T-cell (primary cell): ENCODE measurements around the gene TSPYL4. TPM values are rescaled to one million over a fixed set of nuclear protein-coding genes. Genes with fewer than 3 reads are reported as not detected.
A peak's percentile ranks its signal among the peaks of the same experiment; 100 is the strongest.
"Not testable (repeated sequence)": the region's sequence is repeated elsewhere in the genome, so short reads cannot be mapped to it uniquely, and the experiment has no call there.

Source experiments
- ATAC-seq, 4 experiments: fragments of 200-7000 bp in 3 of 4; fragments of 150-1000 bp in 1 of 4; cut with Tn5 transposase; replicated peaks in 1 of 4; 1 replicate in 3 of 4; 2 replicates in 1 of 4; pipeline ENCODE4 v1.10.0; 2021; ENCODE audit warnings: moderate library complexity in 3 of 4, mild to moderate bottlenecking in 2 of 4, moderate number of reproducible peaks in 1 of 4
- CTCF ChIA-PET, 2 donors: fragments of 300-600 bp; sonication (Branson Sonifier 250); formaldehyde crosslinking; loops; one replicate each; lab custom pipeline; 2022; ENCODE audit warnings: antibody characterized with exemption in 2 of 2; lab: Charles Lee
- POLR2A ChIA-PET, 2 donors: fragments of 300-600 bp; sonication (Branson Sonifier 250); formaldehyde crosslinking; loops; one replicate each; lab custom pipeline; 2022; ENCODE audit warnings: antibody characterized with exemption in 2 of 2; lab: Charles Lee
- DNase-seq, 35 experiments: peaks; one replicate each; pipeline versions ENCODE4 v3.0.0 to v3.0.0-alpha.2; 2013 to 2023
- H3K27ac ChIP-seq: one replicate; pipeline ENCODE4 v1.5.1; 2013; ENCODE audit warnings: low read length
- H3K27me3 ChIP-seq, 2 experiments: replicated peaks in 1 of 2; 1 replicate in 1 of 2; 2 replicates in 1 of 2; pipeline versions ENCODE4 v1.6.1 to v1.7.0; 2013; ENCODE audit warnings: low read length in 1 of 2, mixed read lengths in 1 of 2; ENCODE audit not compliant: control insufficient read depth in 2 of 2, insufficient read depth in 2 of 2; ENCODE audit errors: extremely low read depth in 1 of 2
- H3K36me3 ChIP-seq, 2 donors: 1 replicate in 1 of 2; 2 replicates in 1 of 2; pipeline versions ENCODE4 v1.6.1 to v1.7.0; 2013; ENCODE audit warnings: low read length in 1 of 2; ENCODE audit not compliant: control insufficient read depth in 2 of 2, insufficient read depth in 1 of 2; ENCODE audit errors: extremely low read depth in 1 of 2
- H3K4me1 ChIP-seq, 2 experiments: 1 replicate in 1 of 2; 2 replicates in 1 of 2; pipeline versions ENCODE4 v1.6.1 to v1.7.0; 2013; ENCODE audit warnings: low read length in 2 of 2, mixed read lengths in 1 of 2; ENCODE audit not compliant: insufficient read depth in 2 of 2, control insufficient read depth in 1 of 2; ENCODE audit errors: extremely low read depth in 1 of 2
- H3K4me3 ChIP-seq, 2 donors: 1 replicate in 1 of 2; 2 replicates in 1 of 2; pipeline versions ENCODE4 v1.5.1 to v1.7.0; 2013; ENCODE audit warnings: mild to moderate bottlenecking in 2 of 2, low read length in 1 of 2, moderate library complexity in 1 of 2; ENCODE audit not compliant: control insufficient read depth in 1 of 2; ENCODE audit errors: extremely low read depth in 1 of 2
- H3K9me3 ChIP-seq: 2 replicates; pipeline ENCODE4 v1.7.0; 2013
- H3K27ac Mint-ChIP-seq, 2 donors: one replicate each; pipeline ENCODE4 v1.8.0; 2020 to 2021; ENCODE audit warnings: mild to moderate bottlenecking in 2 of 2, mixed read lengths in 2 of 2
- H3K27me3 Mint-ChIP-seq, 2 donors: one replicate each; pipeline ENCODE4 v1.8.0; 2021 to 2022; ENCODE audit warnings: mixed read lengths in 2 of 2
- H3K36me3 Mint-ChIP-seq: one replicate; pipeline ENCODE4 v1.8.0; 2021; ENCODE audit warnings: mixed read lengths
- H3K4me1 Mint-ChIP-seq, 3 donors: one replicate each; pipeline ENCODE4 v1.8.0; 2020 to 2022; ENCODE audit warnings: mixed read lengths in 3 of 3, mild to moderate bottlenecking in 1 of 3
- H3K4me3 Mint-ChIP-seq, 3 donors: one replicate each; pipeline ENCODE4 v1.8.0; 2020 to 2022; ENCODE audit warnings: mild to moderate bottlenecking in 3 of 3, mixed read lengths in 3 of 3, moderate library complexity in 3 of 3
- H3K9me3 Mint-ChIP-seq, 3 donors: one replicate each; pipeline ENCODE4 v1.8.0; 2020 to 2022; ENCODE audit warnings: mixed read lengths in 3 of 3
- WGBS: methylation state at CpG from one replicate; pipeline ENCODE4 v1.1.5; 2013; ENCODE audit warnings: missing lambda C conversion rate; ENCODE audit not compliant: insufficient coverage; 5-methylcytosine and 5-hydroxymethylcytosine counted together
- total RNA-seq, 35 experiments: library from RNA in 6 of 35; stranded (reverse) in 6 of 35; fragments of 120-200 nt in 1 of 35; gene quantifications; one replicate each; pipeline versions ENCODE4 v1.2.1 to v1.2.4 and lab custom pipeline; 2013 to 2026

TSPYL4 gene
- total RNA-seq, 5 donors from 2014 or later (not counting 1 experiment from before 2014, with no cell fraction given) = 18.6 to 60.2 (median 22.4) TPM

DNA sequence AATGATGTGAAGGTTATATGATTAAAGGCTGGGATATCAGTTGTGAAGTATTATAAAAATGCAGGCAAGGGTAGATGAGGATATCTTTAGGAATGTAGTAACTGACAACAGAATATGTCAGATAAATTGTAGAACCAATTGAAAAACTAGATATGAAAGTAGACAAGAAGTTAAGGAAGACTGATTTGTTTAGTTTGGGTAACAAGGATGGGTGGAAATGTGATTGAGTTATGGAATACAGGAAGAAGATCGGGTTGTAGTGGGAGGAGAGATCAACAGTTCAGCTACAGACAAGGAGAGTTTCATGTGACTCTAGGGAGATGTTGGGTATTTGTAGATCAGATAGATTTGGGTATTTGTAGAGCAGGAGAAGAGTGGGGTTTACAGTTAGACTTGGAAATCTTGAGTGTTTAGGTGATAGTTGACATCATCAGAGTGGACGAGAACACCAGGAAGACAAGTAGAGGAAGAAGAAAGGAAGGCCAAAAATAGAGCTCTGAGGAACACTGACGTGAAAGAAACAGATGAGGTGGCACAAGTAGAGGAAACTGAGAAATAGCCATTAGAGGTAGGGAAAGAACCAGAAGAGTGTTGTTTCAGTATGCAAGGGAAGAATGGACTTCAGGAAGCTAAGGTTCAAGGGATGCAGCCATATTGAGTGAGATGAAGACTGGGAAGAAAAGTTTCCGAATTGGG is 38.0 kb upstream of the TSPYL4 start:
- H3K27ac Mint-ChIP-seq = no peak overlapping the region
- H3K9me3 Mint-ChIP-seq = no peaks in the 10 kb centered on the region
- H3K4me1 ChIP-seq = no peaks in the 10 kb centered on the region
- ChIA-PET POLR2A (interaction anchor here in 1 of 2 donors (0.6 to 0.9 kb wide), 2 partner anchors 11 to 232 kb away, joined by 3 read pairs; no protein-coding TSS in a partner anchor), CTCF (interaction anchor here (0.7 to 5.9 kb wide), 6 partner anchors 23 to 269 kb away, joined by 3 to 55 read pairs (median 8); no protein-coding TSS in a partner anchor)
- H3K4me3 ChIP-seq = no peak overlapping the region
- H3K27me3 ChIP-seq = no peaks in the 10 kb centered on the region
- H3K9me3 ChIP-seq = peaks cover 2% of the 10 kb centered on the region
- H3K27me3 Mint-ChIP-seq = no peaks in the 10 kb centered on the region
- no peaks in the 10 kb centered on the region for H3K36me3 ChIP-seq
- ATAC-seq = no peak
- no peak overlapping the region for H3K27ac ChIP-seq
- H3K36me3 Mint-ChIP-seq = peaks cover 3% of the 10 kb centered on the region
- no peaks in the 10 kb centered on the region for H3K4me1 Mint-ChIP-seq
- no peak overlapping the region for H3K4me3 Mint-ChIP-seq
- 65% methylated on average over 4 of the region's 4 CpGs for WGBS
- no peak for DNase-seq

DNA sequence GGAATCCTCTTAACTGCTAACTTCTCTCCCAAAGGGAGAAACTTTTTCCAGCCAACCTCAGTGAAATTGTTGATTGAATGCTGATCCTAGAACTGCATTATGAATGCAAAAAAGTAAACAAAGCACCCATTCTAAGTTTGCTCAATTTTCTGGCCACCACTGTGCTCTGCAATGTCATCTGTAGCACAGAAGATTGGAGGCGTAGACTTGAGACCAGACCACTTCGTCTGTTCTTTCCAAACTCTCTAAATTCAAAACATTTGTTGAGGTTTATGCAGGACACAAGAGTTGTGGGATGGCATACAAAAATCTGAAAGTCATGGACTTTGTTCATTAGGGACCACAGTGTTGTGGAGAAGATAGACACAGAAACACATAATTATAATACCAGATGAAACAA is 36.9 kb upstream of the TSPYL4 start:
- H3K9me3 Mint-ChIP-seq = no peaks in the 10 kb centered on the region
- Histone ChIP-seq H3K4me3 (no peak overlapping the region), H3K4me1 (no peaks in the 10 kb centered on the region), H3K9me3 (no peaks in the 10 kb centered on the region), H3K27me3 (no peaks in the 10 kb centered on the region), H3K27ac (no peak overlapping the region), H3K36me3 (no peaks in the 10 kb centered on the region)
- no peaks in the 10 kb centered on the region for H3K27me3 Mint-ChIP-seq
- DNase-seq (no peak), ATAC-seq (no peak)
- CTCF ChIA-PET = interaction anchor here (4.5 to 5.9 kb wide), 2 partner anchors 243 kb away, joined by 43 to 55 read pairs; no protein-coding TSS in a partner anchor
- H3K4me1 Mint-ChIP-seq = no peaks in the 10 kb centered on the region
- POLR2A ChIA-PET = no interaction called here
- no peaks in the 10 kb centered on the region for H3K36me3 Mint-ChIP-seq
- H3K27ac Mint-ChIP-seq = no peak overlapping the region
- no peak overlapping the region for H3K4me3 Mint-ChIP-seq
- no CpG with 5 or more reads among the region's 2 CpGs for whole genome bisulfite sequencing

DNA sequence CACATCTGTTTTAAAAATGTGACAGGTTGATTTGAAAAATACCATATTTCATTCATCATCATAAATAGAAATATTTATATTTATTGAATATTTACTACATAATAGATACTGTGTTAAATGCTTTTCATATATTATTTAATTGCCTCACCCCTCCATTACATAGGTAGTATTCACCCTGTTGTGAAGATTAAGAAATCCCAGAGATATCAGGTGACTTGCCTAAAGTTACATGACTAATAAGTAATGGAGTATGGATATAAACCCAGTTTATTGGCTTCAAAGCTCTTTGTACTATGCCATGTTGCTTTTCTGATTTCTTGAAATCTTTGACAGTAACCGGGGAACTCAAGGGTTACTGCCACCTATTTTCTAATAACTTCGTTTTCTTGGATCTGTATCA is 36.0 kb upstream of the TSPYL4 start:
- H3K36me3 Mint-ChIP-seq = no peaks in the 10 kb centered on the region
- Histone ChIP-seq H3K27me3 (no peaks in the 10 kb centered on the region), H3K4me3 (no peak overlapping the region), H3K9me3 (no peaks in the 10 kb centered on the region), H3K36me3 (no peaks in the 10 kb centered on the region), H3K27ac (no peak overlapping the region), H3K4me1 (no peaks in the 10 kb centered on the region)
- H3K4me1 Mint-ChIP-seq = no peaks in the 10 kb centered on the region
- H3K27ac Mint-ChIP-seq = no peak overlapping the region
- ATAC-seq (no peak), DNase-seq (no peak)
- ChIA-PET CTCF (interaction anchor here (0.9 to 5.9 kb wide), 5 partner anchors 9 to 279 kb away, joined by 3 to 55 read pairs (median 6); partner anchors contain the start of gene TSPYL1 (in 1 of the 2)), POLR2A (no interaction called here)
- H3K4me3 Mint-ChIP-seq = no peak overlapping the region
- no peaks in the 10 kb centered on the region for H3K27me3 Mint-ChIP-seq
- no peaks in the 10 kb centered on the region for H3K9me3 Mint-ChIP-seq
- WGBS = 100% methylated on average over 1 of the region's 2 CpGs

DNA sequence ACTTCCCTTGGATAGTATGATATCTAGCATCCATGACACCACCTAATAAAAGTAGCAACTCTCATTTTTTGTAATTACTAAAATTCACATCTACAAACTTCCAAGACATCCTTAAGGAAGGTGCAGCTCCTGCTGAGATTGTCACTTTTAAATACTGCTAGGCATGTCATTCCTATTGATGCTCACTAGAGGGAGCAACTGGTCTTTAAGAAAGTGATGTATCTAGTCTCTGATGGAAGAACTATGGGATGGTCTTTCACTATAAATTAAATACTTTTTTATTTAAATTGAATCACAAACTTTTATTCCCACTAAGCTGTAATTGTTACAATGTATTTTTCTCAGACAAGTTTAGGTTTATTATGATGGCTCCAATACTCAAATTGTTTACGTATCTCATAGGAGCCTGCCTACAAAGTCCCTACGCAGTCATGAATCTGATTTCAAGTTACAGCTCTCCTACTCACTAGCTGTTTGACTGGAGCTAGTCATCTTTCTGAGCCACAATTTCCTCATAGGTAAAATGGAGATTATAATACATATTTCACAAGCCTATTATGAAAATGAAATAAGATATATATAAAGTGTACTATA is 33.9 kb upstream of the TSPYL4 start:
- ChIA-PET CTCF (interaction anchor here (0.6 to 5.9 kb wide), 49 partner anchors 9 to 360 kb away, joined by 3 to 55 read pairs (median 4); partner anchors contain the start of genes TSPYL4 (in 2 of the 2), CALHM4 (in 1 of the 2), DSE (in 1 of the 2) and RWDD1 (in 1 of the 2)), POLR2A (interaction anchor here in 1 of 2 donors (0.7 to 1.3 kb wide), 3 partner anchors 19 to 329 kb away, joined by 3 to 7 read pairs (median 4); partner anchors contain the start of gene TSPYL4)
- H3K4me1 ChIP-seq = no peaks in the 10 kb centered on the region
- no peaks in the 10 kb centered on the region for H3K9me3 ChIP-seq
- peak; percentile 68 to 78 (median 72) for ATAC-seq
- H3K4me3 ChIP-seq = no peak overlapping the region
- H3K4me1 Mint-ChIP-seq = peaks cover 0 to 3% (median 1%) of the 10 kb centered on the region in 3 donors
- no peak overlapping the region for H3K27ac Mint-ChIP-seq
- no peaks in the 10 kb centered on the region for H3K36me3 Mint-ChIP-seq
- H3K27ac ChIP-seq = no peak overlapping the region
- H3K9me3 Mint-ChIP-seq = no peaks in the 10 kb centered on the region
- peak in 1 of 35 experiments; percentile 69 for DNase-seq
- H3K27me3 ChIP-seq = no peaks in the 10 kb centered on the region
- H3K36me3 ChIP-seq = no peaks in the 10 kb centered on the region
- H3K27me3 Mint-ChIP-seq = no peaks in the 10 kb centered on the region
- WGBS = no CpG with 5 or more reads among the region's 2 CpGs
- no peak overlapping the region for H3K4me3 Mint-ChIP-seq

DNA sequence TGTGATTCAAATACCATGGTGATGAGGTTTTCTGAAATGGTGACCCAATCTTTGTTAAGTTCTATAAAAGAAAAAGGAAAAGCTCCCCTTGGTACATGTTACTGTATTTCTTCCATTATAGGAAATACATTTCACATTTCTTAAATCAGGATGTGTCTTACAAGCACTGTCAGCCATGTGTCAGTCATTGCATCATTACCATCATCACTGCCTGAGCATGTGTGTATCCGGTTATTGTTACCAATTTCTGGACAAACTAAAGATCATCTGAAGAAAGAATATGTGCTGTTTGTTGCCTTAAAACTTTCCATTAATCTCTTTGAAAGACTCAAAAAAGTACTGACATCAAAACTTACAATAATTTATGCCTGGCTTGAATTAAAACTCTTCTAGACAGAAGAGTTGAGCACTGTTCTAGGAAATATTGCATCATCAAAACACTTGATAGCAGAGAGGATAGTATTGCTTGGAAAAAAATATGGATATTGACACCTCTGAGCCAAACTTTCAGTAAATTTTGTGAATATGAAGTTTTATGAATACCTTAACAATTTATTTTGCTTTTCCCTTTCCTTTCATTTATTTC is 33.0 kb upstream of the TSPYL4 start:
- no peaks in the 10 kb centered on the region for H3K4me1 ChIP-seq
- DNase-seq (no peak), ATAC-seq (no peak)
- ChIA-PET POLR2A (no interaction called here), CTCF (interaction anchor here (0.6 to 5.9 kb wide), 30 partner anchors 9 to 358 kb away, joined by 3 to 55 read pairs (median 4); partner anchors contain the start of genes TSPYL4 (in 2 of the 2), CALHM4 (in 1 of the 2) and RWDD1 (in 1 of the 2))
- H3K36me3 ChIP-seq = no peaks in the 10 kb centered on the region
- Mint-ChIP-seq H3K9me3 (no peaks in the 10 kb centered on the region), H3K27me3 (no peaks in the 10 kb centered on the region), H3K36me3 (no peaks in the 10 kb centered on the region), H3K4me1 (peaks cover 3 to 8% (median 6%) of the 10 kb centered on the region in 3 donors), H3K27ac (no peak overlapping the region), H3K4me3 (no peak overlapping the region)
- whole genome bisulfite sequencing = no CpG with 5 or more reads among the region's 1 CpG
- H3K27ac ChIP-seq = no peak overlapping the region
- no peak overlapping the region for H3K4me3 ChIP-seq
- H3K9me3 ChIP-seq = no peaks in the 10 kb centered on the region
- H3K27me3 ChIP-seq = no peaks in the 10 kb centered on the region

DNA sequence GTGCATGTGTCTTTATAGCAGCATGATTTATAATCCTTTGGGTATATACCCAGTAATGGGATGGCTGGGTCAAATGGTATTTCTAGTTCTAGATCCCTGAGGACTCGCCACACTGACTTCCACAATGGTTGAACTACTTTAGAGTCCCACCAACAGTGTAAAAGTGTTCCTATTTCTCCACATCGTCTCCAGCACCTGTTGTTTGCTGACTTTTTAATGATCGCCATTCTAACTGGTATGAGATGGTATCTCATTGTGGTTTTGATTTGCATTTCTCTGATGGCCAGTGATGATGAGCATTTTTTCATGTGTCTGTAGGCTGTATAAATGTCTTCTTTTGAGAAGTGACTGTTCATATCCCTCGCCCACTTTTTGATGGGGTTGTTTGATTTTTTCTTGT is 31.1 kb upstream of the TSPYL4 start:
- H3K36me3 Mint-ChIP-seq, H3K27me3 Mint-ChIP-seq, H3K27ac ChIP-seq, H3K9me3 Mint-ChIP-seq, H3K27me3 ChIP-seq, POLR2A ChIA-PET, H3K9me3 ChIP-seq, H3K36me3 ChIP-seq, H3K4me3 Mint-ChIP-seq, H3K4me3 ChIP-seq, DNase-seq, H3K27ac Mint-ChIP-seq, ATAC-seq: not testable (repeated sequence)
- CTCF ChIA-PET = interaction anchor here in 1 of 2 donors (1.6 kb wide), 1 partner anchor 249 kb away, joined by 3 read pairs; no protein-coding TSS in a partner anchor
- H3K4me1 ChIP-seq = peaks cover 7 to 13% of the 10 kb centered on the region in 2 experiments
- H3K4me1 Mint-ChIP-seq = peaks cover 17 to 24% (median 24%) of the 10 kb centered on the region in 3 donors
- no CpG with 5 or more reads among the region's 4 CpGs for WGBS
